BLaER1 treated with 17β-estradiol and CSF1 and Interleukin-3, amounts not matched to agents 10 nM and 100 nM (cell line): ENCODE data around the gene NOVA2.

ENCODE experiments used
- H3K27ac ChIP-seq, 11 experiments: shearing (Covaris generic); formaldehyde crosslinking; 2 replicates each; pipeline ENCODE4 v1.8.1; 2022
- H3K27me3 ChIP-seq, 11 experiments: shearing (Covaris generic); formaldehyde crosslinking; 2 replicates each; pipeline ENCODE4 v1.8.1; 2022
- H3K36me3 ChIP-seq, 11 experiments: shearing (Covaris generic); formaldehyde crosslinking; 2 replicates each; pipeline ENCODE4 v1.8.1; 2022
- H3K4me1 ChIP-seq, 10 experiments: shearing (Covaris generic); formaldehyde crosslinking; 2 replicates each; pipeline ENCODE4 v1.8.1; 2022
- H3K4me2 ChIP-seq, 11 experiments: shearing (Covaris generic); formaldehyde crosslinking; 2 replicates each; pipeline ENCODE4 v1.8.1; 2022
- H3K4me3 ChIP-seq, 10 experiments: shearing (Covaris generic); formaldehyde crosslinking; 2 replicates each; pipeline ENCODE4 v1.8.1; 2022
- H3K9ac ChIP-seq, 11 experiments: shearing (Covaris generic); formaldehyde crosslinking; 2 replicates each; pipeline ENCODE4 v1.8.1; 2022
- H3K9me3 ChIP-seq, 11 experiments: shearing (Covaris generic); formaldehyde crosslinking; replicated peaks in 1 of 11; 2 replicates each; pipeline ENCODE4 v1.8.1; 2022
- H4K20me1 ChIP-seq, 11 experiments: shearing (Covaris generic); formaldehyde crosslinking; 2 replicates each; pipeline ENCODE4 v1.8.1; 2022
- Cebpa-rat ChIP-seq, 11 experiments: shearing (Covaris generic); IDR thresholded peaks; 2 replicates each; pipeline ENCODE4 v1.8.1; 2022

NOVA2 gene

DNA sequence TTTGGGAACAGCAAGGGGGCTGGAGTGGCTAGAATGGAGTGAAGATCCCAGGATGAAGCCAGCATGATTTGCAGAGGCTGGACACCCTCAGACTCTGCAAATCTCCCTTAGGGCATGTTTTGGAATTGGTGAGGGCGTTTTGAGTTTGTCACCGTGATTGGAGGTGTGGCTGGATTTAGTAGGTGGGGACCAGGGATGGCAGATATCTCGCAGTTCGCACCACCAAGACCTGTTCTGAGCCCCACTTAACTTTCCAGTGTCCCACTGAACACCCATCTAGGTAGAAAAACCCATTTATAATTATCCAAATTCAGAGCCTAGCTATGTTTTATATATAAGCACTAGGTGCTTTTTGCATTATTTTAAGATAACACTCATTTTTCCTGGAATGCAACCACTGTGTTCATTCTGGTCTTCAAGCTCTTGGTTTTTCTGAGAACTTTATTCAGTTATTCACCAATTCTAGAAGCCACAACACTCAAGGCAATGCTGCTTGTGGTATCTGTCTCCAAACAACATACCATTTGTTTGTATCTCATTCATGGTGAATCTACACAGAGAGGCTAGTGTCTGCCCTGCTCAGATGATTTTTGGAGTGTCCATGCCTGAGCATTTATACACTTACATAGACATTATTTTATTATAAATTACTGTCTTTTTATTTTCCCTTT, 56.1 kb downstream of the NOVA2 start:
- H3K4me1 ChIP-seq = peaks cover 0 to 8% (median 0%) of the 10 kb centered on the region in 10 experiments; a peak in 1 of 20 replicates
- H3K9ac ChIP-seq = no peak overlapping the region
- H3K27me3 ChIP-seq = no peaks in the 10 kb centered on the region
- peaks cover 0 to 4% (median 0%) of the 10 kb centered on the region in 11 experiments; a peak in 2 of 22 replicates for H3K9me3 ChIP-seq
- no peak overlapping the region for H3K27ac ChIP-seq
- no peaks in the 10 kb centered on the region for H3K36me3 ChIP-seq
- no peaks in the 10 kb centered on the region; a peak in 1 of 22 replicates for H4K20me1 ChIP-seq
- no peak overlapping the region for H3K4me2 ChIP-seq
- no peak for TF ChIP-seq Cebpa-rat (IDR thresholded peaks at IDR 0.05)
- H3K4me3 ChIP-seq = no peak overlapping the region

DNA sequence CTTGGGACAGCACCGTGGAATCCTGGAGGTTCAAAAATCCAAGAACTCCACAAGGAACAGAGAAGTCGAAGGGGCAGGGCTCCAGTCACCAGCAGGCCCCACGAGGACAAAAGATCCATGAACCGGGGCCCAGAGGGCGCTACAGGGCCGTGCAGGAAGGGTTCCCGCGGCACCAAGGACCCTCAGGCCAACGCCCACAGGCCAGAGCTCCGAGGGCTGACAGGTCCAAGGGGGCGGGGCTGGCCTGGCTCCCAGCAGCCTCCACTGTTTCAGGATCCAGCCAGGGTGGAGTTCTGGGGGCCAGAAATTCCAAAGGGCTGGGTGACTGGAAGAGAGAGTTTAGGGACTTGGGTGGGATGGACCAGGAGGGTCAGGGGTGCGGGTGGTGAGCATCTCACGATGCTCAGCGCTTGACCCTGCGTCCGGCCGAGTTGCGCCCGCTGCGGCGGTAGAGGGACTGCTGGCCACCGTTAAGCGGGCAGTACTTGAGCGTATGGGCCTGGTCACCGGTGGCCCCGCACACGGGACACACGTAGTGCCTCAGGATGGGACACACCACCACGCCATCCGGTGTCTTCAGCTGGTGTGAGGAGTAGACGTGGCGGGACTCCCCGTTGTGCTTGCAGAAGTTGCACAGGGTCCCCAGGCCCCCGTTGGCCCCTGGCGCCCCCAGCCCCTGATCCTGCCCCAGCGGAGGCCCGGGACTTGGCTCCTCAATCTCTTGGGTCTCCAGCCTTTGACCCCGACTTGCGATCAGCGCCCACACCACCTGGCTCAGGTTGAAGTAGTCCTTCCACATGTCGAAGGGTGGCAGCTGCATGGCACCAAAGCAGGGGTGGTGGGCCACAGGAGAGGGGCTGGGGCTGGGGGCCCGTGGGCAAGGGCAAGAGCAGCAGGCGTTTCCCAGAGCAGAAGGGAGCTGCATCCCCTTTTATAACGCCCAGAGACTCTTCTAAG, 59.5 kb downstream of the NOVA2 start, which contains the start of gene NANOS2:
Gene NANOS2 (minus strand): TSS at position 905 of the 957 bp plus-strand sequence. CDS start 85 bp downstream, at position 820.
- Histone ChIP-seq H3K4me2 (no peak within 1 kb of the TSS), H3K4me3 (no peak within 1 kb of the TSS), H4K20me1 (no peaks in the 10 kb centered on the region), H3K27ac (no peak within 1 kb of the TSS), H3K9me3 (peaks cover 0 to 6% (median 0%) of the 10 kb centered on the region in 11 experiments; a peak in 2 of 22 replicates), H3K27me3 (no peaks in the 10 kb centered on the region), H3K9ac (no peak within 1 kb of the TSS), H3K36me3 (no peaks in the 10 kb centered on the region), H3K4me1 (peaks cover 0 to 8% (median 0%) of the 10 kb centered on the region in 10 experiments; a peak in 1 of 20 replicates)
- TF ChIP-seq Cebpa-rat (IDR thresholded peaks at IDR 0.05) = no peak

DNA sequence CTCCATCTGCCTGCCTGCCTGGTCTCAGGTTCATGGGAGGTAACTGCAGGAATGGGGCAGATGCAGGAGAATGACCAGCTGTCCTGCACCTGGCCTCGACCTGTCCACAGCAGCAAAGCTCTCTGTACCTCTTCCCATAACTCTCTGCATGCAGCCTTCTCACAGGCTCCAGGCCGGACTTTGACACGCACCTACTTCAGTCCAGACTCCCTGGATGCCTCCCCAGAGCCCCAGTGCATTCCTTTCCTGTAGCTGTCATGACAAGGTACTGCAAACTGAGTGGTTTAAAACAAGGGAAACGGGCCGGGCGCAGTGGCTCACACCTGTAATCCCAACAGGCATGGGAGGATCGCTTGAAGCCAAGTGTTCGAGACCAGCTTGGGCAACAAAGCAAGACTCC, 62.4 kb downstream of the NOVA2 start:
- Histone ChIP-seq H3K4me1 (peaks cover 0 to 8% (median 0%) of the 10 kb centered on the region in 10 experiments; a peak in 1 of 20 replicates), H3K9me3 (peaks cover 0 to 6% (median 0%) of the 10 kb centered on the region in 11 experiments; a peak in 2 of 22 replicates), H3K9ac (no peak overlapping the region), H3K4me3 (no peak overlapping the region), H3K27ac (no peak overlapping the region), H3K36me3 (no peaks in the 10 kb centered on the region), H4K20me1 (no peaks in the 10 kb centered on the region), H3K4me2 (no peak overlapping the region), H3K27me3 (no peaks in the 10 kb centered on the region)
- TF ChIP-seq Cebpa-rat (IDR thresholded peaks at IDR 0.05) = no peak

DNA sequence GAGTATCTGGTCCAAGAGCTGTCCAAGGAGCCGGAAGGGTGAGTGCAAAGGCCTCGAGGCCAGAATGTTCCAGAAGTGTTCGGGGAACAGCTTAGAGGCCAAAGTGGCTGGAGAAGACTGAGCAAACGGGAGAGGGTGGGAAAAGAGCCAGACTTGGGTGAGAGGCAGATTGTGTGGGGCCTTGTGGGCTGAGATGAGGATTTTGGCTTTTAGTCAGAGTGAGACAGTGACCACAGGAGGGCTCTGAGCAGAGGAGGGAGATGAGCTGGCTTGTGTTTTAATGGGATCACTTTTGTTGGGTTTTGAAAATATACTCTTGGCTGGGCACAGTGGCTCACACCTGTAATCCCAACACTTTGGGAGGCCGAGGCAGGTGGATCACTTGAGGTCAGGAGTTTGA, 64.7 kb downstream of the NOVA2 start:
- no peaks in the 10 kb centered on the region for H3K36me3 ChIP-seq
- H3K4me2 ChIP-seq = no peak overlapping the region
- H3K27ac ChIP-seq = no peak overlapping the region
- peaks cover 0 to 6% (median 0%) of the 10 kb centered on the region in 11 experiments; a peak in 2 of 22 replicates for H3K9me3 ChIP-seq
- no peak for TF ChIP-seq Cebpa-rat (IDR thresholded peaks at IDR 0.05)
- H3K4me1 ChIP-seq = peaks cover 0 to 8% (median 0%) of the 10 kb centered on the region in 10 experiments; a peak in 1 of 20 replicates
- no peaks in the 10 kb centered on the region for H4K20me1 ChIP-seq
- no peak overlapping the region for H3K9ac ChIP-seq
- H3K27me3 ChIP-seq = no peaks in the 10 kb centered on the region
- no peak overlapping the region for H3K4me3 ChIP-seq

DNA sequence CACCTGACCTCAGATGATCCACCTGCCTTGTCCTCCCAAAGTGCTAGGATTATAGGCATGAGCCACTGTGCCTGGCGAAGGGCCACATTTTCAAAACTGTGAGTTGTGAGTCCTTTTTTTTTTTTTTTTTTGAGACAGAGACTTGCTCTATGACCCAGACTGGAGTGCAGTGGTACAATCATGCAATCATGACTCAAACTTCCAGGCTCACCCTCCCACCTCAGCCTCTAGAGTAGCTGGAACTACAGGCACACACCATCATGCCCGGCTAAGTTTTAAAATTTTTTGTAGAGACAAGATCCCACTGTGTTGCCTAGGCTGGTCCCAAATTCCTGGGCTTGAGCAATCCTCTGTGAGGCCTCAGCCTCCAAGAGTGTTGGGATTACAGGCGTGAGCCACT, 67.4 kb downstream of the NOVA2 start:
- H4K20me1 ChIP-seq = peaks cover 1 to 3% (median 3%) of the 10 kb centered on the region in 11 experiments; a peak in 20 of 22 replicates
- no peaks in the 10 kb centered on the region for H3K9me3 ChIP-seq
- H3K36me3 ChIP-seq = peaks cover 0 to 2% (median 0%) of the 10 kb centered on the region in 11 experiments; a peak in 6 of 22 replicates
- no peak for TF ChIP-seq Cebpa-rat (IDR thresholded peaks at IDR 0.05)
- H3K27ac ChIP-seq = no peak overlapping the region
- no peak overlapping the region for H3K4me2 ChIP-seq
- H3K27me3 ChIP-seq = no peaks in the 10 kb centered on the region
- no peak overlapping the region for H3K9ac ChIP-seq
- H3K4me1 ChIP-seq = peaks cover 9 to 12% (median 11%) of the 10 kb centered on the region in 10 experiments
- no peak overlapping the region for H3K4me3 ChIP-seq

DNA sequence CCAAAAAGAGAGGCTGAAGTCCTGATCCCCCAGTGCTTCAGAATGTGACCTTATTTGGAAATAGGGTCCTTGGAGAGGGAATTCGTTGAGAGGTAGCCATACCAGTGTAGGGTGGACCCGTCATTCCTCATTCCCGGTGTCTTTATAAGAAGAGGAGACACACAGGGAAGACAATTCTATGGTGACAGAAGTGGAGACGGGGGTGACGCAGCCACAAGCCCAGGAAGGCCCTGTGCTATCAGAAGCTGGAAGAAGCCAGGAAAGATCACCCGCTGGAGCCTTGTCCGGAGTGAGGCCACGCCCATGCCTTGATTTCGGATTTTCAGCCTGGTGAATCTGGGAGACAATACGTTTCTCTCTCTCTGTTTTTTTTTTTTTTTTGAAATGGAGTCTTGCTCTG, 68.7 kb downstream of the NOVA2 start:
- H3K9me3 ChIP-seq = no peaks in the 10 kb centered on the region
- H3K27ac ChIP-seq = no peak overlapping the region
- no peaks in the 10 kb centered on the region for H3K27me3 ChIP-seq
- no peak overlapping the region for H3K9ac ChIP-seq
- H3K4me3 ChIP-seq = no peak overlapping the region
- no peak overlapping the region for H3K4me2 ChIP-seq
- H3K36me3 ChIP-seq = peaks cover 2 to 14% (median 5%) of the 10 kb centered on the region in 11 experiments; a peak in 18 of 22 replicates
- peaks cover 8 to 16% (median 15%) of the 10 kb centered on the region in 11 experiments; a peak in 20 of 22 replicates for H4K20me1 ChIP-seq
- no peak for TF ChIP-seq Cebpa-rat (IDR thresholded peaks at IDR 0.05)
- peaks cover 16 to 24% (median 22%) of the 10 kb centered on the region in 10 experiments for H3K4me1 ChIP-seq

DNA sequence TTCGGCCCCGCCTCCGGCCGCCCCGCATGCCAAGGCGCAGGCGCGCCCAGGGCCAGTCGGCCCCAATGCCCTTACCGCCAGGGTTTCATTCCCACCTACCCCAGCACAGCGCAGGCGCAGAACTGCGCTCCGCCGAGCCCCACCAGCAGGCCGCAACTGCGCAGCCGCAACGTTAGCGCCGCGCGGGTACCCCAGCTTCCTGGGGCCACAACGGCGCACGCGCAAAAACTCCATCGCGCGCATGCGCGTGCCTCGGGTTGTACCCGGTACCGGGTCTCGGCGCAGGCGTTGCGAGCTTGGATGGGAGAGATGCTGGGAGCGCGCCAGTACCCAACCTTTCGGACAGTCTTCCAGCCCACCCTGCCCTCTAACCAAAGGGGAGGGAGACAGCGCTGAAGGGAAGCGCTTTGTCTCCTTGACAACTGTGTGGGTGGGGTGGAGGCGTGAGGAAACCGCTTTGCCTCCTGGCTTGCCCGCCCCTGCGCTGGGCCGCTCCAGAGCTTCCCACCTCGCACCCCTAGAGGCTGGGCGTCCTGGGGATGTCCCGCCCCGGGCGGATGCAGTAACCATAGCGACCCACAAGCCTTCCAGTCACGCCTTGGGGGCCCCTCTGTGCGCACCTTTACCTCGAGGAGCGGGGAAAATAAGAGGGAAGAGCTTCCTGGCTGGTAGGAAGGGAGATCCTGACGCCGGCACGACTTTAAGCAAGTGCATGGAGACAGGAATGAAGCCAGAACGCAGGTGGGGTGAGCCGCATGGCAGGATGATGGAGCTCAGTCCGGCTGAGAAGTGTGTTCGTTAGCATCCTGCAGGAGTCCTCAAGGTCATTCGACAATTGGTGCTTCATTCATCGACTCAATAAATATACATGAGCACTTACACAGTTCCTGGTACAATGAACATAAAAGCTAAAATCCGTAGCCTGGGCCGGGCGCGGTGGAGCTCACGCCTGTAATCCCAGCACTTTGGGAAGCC, 70.7 kb downstream of the NOVA2 start:
- no peaks in the 10 kb centered on the region for H3K9me3 ChIP-seq
- peak overlapping the region; percentile 72 to 95 (median 88) for H3K4me3 ChIP-seq
- peaks cover 22 to 35% (median 26%) of the 10 kb centered on the region in 11 experiments for H3K36me3 ChIP-seq
- no peak for TF ChIP-seq Cebpa-rat (IDR thresholded peaks at IDR 0.05)
- peak overlapping the region; percentile 80 to 98 (median 91) for H3K4me2 ChIP-seq
- no peaks in the 10 kb centered on the region for H3K27me3 ChIP-seq
- peak overlapping the region; percentile 30 to 91 (median 79); a peak in 20 of 22 replicates for H3K27ac ChIP-seq
- H4K20me1 ChIP-seq = peaks cover 8 to 36% (median 34%) of the 10 kb centered on the region in 11 experiments; a peak in 20 of 22 replicates
- H3K4me1 ChIP-seq = peaks cover 20 to 42% (median 25%) of the 10 kb centered on the region in 10 experiments
- peak overlapping the region; percentile 78 to 90 (median 85) for H3K9ac ChIP-seq
